T-cell (primary cell): ENCODE results near the gene EEF1A1. TPM values are rescaled to one million over a fixed set of nuclear protein-coding genes. Genes with fewer than 3 reads are reported as not detected.
A peak's percentile ranks its signal among the peaks of the same experiment; 100 is the strongest.
"Not testable (repeated sequence)": the region's sequence is repeated elsewhere in the genome, so short reads cannot be mapped to it uniquely, and the experiment has no call there.

Experiments
- ATAC-seq, 4 experiments: fragments of 200-7000 bp in 3 of 4; fragments of 150-1000 bp in 1 of 4; cut with Tn5 transposase; replicated peaks in 1 of 4; 1 replicate in 3 of 4; 2 replicates in 1 of 4; pipeline ENCODE4 v1.10.0; 2021; ENCODE audit warnings: moderate library complexity in 3 of 4, mild to moderate bottlenecking in 2 of 4, moderate number of reproducible peaks in 1 of 4
- CTCF ChIA-PET, 2 donors: fragments of 300-600 bp; sonication (Branson Sonifier 250); formaldehyde crosslinking; loops; one replicate each; lab custom pipeline; 2022; ENCODE audit warnings: antibody characterized with exemption in 2 of 2; lab: Charles Lee
- POLR2A ChIA-PET, 2 donors: fragments of 300-600 bp; sonication (Branson Sonifier 250); formaldehyde crosslinking; loops; one replicate each; lab custom pipeline; 2022; ENCODE audit warnings: antibody characterized with exemption in 2 of 2; lab: Charles Lee
- DNase-seq, 35 experiments: peaks; one replicate each; pipeline versions ENCODE4 v3.0.0 to v3.0.0-alpha.2; 2013 to 2023
- H3K27ac ChIP-seq: one replicate; pipeline ENCODE4 v1.5.1; 2013; ENCODE audit warnings: low read length
- H3K27me3 ChIP-seq, 2 experiments: replicated peaks in 1 of 2; 1 replicate in 1 of 2; 2 replicates in 1 of 2; pipeline versions ENCODE4 v1.6.1 to v1.7.0; 2013; ENCODE audit warnings: low read length in 1 of 2, mixed read lengths in 1 of 2; ENCODE audit not compliant: control insufficient read depth in 2 of 2, insufficient read depth in 2 of 2; ENCODE audit errors: extremely low read depth in 1 of 2
- H3K36me3 ChIP-seq, 2 donors: 1 replicate in 1 of 2; 2 replicates in 1 of 2; pipeline versions ENCODE4 v1.6.1 to v1.7.0; 2013; ENCODE audit warnings: low read length in 1 of 2; ENCODE audit not compliant: control insufficient read depth in 2 of 2, insufficient read depth in 1 of 2; ENCODE audit errors: extremely low read depth in 1 of 2
- H3K4me1 ChIP-seq, 2 experiments: 1 replicate in 1 of 2; 2 replicates in 1 of 2; pipeline versions ENCODE4 v1.6.1 to v1.7.0; 2013; ENCODE audit warnings: low read length in 2 of 2, mixed read lengths in 1 of 2; ENCODE audit not compliant: insufficient read depth in 2 of 2, control insufficient read depth in 1 of 2; ENCODE audit errors: extremely low read depth in 1 of 2
- H3K4me3 ChIP-seq, 2 donors: 1 replicate in 1 of 2; 2 replicates in 1 of 2; pipeline versions ENCODE4 v1.5.1 to v1.7.0; 2013; ENCODE audit warnings: mild to moderate bottlenecking in 2 of 2, low read length in 1 of 2, moderate library complexity in 1 of 2; ENCODE audit not compliant: control insufficient read depth in 1 of 2; ENCODE audit errors: extremely low read depth in 1 of 2
- H3K9me3 ChIP-seq: 2 replicates; pipeline ENCODE4 v1.7.0; 2013
- H3K27ac Mint-ChIP-seq, 2 donors: one replicate each; pipeline ENCODE4 v1.8.0; 2020 to 2021; ENCODE audit warnings: mild to moderate bottlenecking in 2 of 2, mixed read lengths in 2 of 2
- H3K27me3 Mint-ChIP-seq, 2 donors: one replicate each; pipeline ENCODE4 v1.8.0; 2021 to 2022; ENCODE audit warnings: mixed read lengths in 2 of 2
- H3K36me3 Mint-ChIP-seq: one replicate; pipeline ENCODE4 v1.8.0; 2021; ENCODE audit warnings: mixed read lengths
- H3K4me1 Mint-ChIP-seq, 3 donors: one replicate each; pipeline ENCODE4 v1.8.0; 2020 to 2022; ENCODE audit warnings: mixed read lengths in 3 of 3, mild to moderate bottlenecking in 1 of 3
- H3K4me3 Mint-ChIP-seq, 3 donors: one replicate each; pipeline ENCODE4 v1.8.0; 2020 to 2022; ENCODE audit warnings: mild to moderate bottlenecking in 3 of 3, mixed read lengths in 3 of 3, moderate library complexity in 3 of 3
- H3K9me3 Mint-ChIP-seq, 3 donors: one replicate each; pipeline ENCODE4 v1.8.0; 2020 to 2022; ENCODE audit warnings: mixed read lengths in 3 of 3
- WGBS: methylation state at CpG from one replicate; pipeline ENCODE4 v1.1.5; 2013; ENCODE audit warnings: missing lambda C conversion rate; ENCODE audit not compliant: insufficient coverage; 5-methylcytosine and 5-hydroxymethylcytosine counted together
- total RNA-seq, 35 experiments: library from RNA in 6 of 35; stranded (reverse) in 6 of 35; fragments of 120-200 nt in 1 of 35; gene quantifications; one replicate each; pipeline versions ENCODE4 v1.2.1 to v1.2.4 and lab custom pipeline; 2013 to 2026

EEF1A1 gene
- total RNA-seq (over 10,000 TPM; 14,142 to 15,123 (median 14,655) TPM), total RNA-seq (lab: John Stamatoyannopoulos, UW) (10,455 to 15,452 (median 12,786) reads per million in 29 experiments)
- total RNA-seq (2013) = 27,140 TPM

DNA sequence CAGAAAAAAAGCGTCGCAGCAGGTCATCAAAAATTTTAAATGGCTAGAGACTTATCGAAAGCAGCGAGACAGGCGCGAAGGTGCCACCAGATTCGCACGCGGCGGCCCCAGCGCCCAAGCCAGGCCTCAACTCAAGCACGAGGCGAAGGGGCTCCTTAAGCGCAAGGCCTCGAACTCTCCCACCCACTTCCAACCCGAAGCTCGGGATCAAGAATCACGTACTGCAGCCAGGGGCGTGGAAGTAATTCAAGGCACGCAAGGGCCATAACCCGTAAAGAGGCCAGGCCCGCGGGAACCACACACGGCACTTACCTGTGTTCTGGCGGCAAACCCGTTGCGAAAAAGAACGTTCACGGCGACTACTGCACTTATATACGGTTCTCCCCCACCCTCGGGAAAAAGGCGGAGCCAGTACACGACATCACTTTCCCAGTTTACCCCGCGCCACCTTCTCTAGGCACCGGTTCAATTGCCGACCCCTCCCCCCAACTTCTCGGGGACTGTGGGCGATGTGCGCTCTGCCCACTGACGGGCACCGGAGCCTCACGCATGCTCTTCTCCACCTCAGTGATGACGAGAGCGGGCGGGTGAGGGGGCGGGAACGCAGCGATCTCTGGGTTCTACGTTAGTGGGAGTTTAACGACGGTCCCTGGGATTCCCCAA, at the start of gene EEF1A1:
Gene EEF1A1 (minus strand): TSS at position 345 of the 663 bp plus-strand sequence. CDS start 1,006 bp downstream, outside the sequence.
- H3K36me3 Mint-ChIP-seq = peaks cover 43% of the 10 kb centered on the region
- no peaks in the 10 kb centered on the region for H3K27me3 Mint-ChIP-seq
- Histone ChIP-seq H3K4me1 (peaks cover 37 to 58% of the 10 kb centered on the region in 2 experiments), H3K9me3 (no peaks in the 10 kb centered on the region), H3K27me3 (no peaks in the 10 kb centered on the region), H3K36me3 (peaks cover 0 to 39% of the 10 kb centered on the region in 2 donors), H3K27ac (peak within 1 kb of the TSS; percentile 100), H3K4me3 (peak within 1 kb of the TSS; percentile 99 to 100)
- no peaks in the 10 kb centered on the region for H3K9me3 Mint-ChIP-seq
- peak within 1 kb of the TSS; percentile 95 to 97 (median 96) for H3K4me3 Mint-ChIP-seq
- H3K27ac Mint-ChIP-seq = peak within 1 kb of the TSS; percentile 96 to 98
- 0% methylated on average over 41 of the region's 53 CpGs for WGBS
- ATAC-seq (peak; percentile 76 to 83 (median 80)), DNase-seq (peak; percentile 98 to 100 (median 100))
- peaks cover 64 to 70% (median 64%) of the 10 kb centered on the region in 3 donors for H3K4me1 Mint-ChIP-seq
- ChIA-PET POLR2A (interaction anchor here (0.5 to 2.2 kb wide), 26 partner anchors 8 to 1762 kb away, joined by 3 to 30 read pairs (median 4); partner anchors contain the start of gene MTO1 (in 2 of the 2)), CTCF (interaction anchor here (0.6 to 3.6 kb wide), 9 partner anchors 10 to 134 kb away, joined by 3 to 27 read pairs (median 3); partner anchors contain the start of gene MTO1 (in 1 of the 2))

DNA sequence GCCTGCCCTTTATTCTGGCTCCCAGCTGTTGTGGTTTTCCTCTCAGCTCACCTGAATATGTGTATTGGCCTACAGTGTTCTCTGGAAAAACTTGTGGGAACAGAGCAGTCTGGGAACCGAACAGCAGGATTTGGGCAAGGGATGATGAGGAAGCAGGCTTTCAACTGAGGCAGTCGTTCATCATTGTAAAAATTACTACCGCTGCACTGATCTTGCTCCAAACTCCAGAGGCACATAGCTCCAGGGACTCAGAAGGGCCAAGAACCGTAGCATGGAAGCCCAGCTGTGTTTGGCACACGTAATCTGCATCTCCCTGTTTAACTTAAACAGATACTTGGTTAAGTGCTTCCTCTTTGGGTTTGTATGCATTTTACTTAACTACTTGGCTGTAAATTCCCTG, 48.3 kb upstream of the EEF1A1 start:
- no peaks in the 10 kb centered on the region for H3K4me1 ChIP-seq
- DNase-seq (no peak), ATAC-seq (no peak)
- no peaks in the 10 kb centered on the region for H3K27me3 ChIP-seq
- ChIA-PET POLR2A (interaction anchor here in 1 of 2 donors (0.6 kb wide), 1 partner anchor 52 kb away, joined by 3 read pairs; no protein-coding TSS in a partner anchor), CTCF (interaction anchor here in 1 of 2 donors (1.1 kb wide), 1 partner anchor 37 kb away, joined by 3 read pairs; no protein-coding TSS in a partner anchor)
- H3K27me3 Mint-ChIP-seq = no peaks in the 10 kb centered on the region
- no peaks in the 10 kb centered on the region for H3K36me3 ChIP-seq
- H3K9me3 Mint-ChIP-seq = no peaks in the 10 kb centered on the region
- WGBS = 93% methylated on average over 4 of the region's 5 CpGs
- H3K27ac ChIP-seq = no peak overlapping the region
- H3K9me3 ChIP-seq = no peaks in the 10 kb centered on the region
- H3K4me3 Mint-ChIP-seq = no peak overlapping the region
- H3K4me1 Mint-ChIP-seq = peaks cover 0 to 7% (median 0%) of the 10 kb centered on the region in 3 donors
- H3K36me3 Mint-ChIP-seq = no peaks in the 10 kb centered on the region
- no peak overlapping the region for H3K4me3 ChIP-seq
- H3K27ac Mint-ChIP-seq = no peak overlapping the region

DNA sequence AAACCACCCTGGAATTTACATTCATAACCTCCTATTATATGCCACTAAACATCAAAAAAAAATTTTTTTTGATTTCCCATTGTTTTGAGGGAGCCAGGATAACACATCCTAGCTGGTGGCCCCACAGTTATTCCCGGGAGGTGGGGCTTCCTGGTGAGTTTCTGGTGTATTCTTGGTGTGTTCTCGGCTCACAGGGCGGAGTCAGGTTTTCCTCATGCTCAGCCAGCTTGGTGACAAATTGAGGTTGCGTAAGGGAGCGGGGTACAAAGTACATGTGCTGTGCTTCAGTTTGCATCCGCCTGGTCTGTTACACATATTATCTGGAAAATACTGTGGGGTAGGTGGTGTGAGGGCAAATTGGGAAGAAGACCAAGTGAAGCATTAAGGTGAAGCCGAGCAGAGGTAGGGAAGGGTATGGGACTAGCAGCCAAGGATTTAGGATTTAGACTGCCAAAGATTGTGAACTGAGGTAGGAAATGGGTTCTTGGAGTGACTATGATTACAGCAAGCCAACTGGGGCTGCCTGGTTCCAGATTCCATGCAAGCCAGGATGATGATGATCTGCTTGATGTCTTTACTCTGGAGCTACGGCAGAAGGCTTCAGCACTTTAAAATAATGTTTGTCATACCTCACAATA, 46.2 kb upstream of the EEF1A1 start:
- peaks cover 0 to 7% (median 0%) of the 10 kb centered on the region in 3 donors for H3K4me1 Mint-ChIP-seq
- H3K27ac Mint-ChIP-seq = no peak overlapping the region

DNA sequence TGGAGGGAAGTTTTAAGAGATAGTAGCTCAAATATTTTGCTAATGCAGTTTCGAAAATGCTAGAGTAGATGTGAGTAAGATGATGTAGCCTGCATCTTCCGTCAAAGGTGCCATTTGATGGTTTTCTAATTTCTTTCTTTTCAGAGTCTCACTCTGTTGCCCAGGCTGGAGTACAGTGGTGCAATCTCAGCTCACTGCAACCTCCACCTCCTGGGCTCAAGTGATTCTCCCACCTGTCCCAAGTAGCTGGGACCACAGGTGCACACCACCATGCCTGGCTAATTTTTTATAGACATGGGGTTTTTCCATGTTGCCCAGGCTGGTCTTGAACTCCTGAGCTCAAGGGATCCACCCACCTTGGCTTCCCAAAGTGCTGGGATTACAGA, 45.6 kb upstream of the EEF1A1 start:
- H3K4me1 Mint-ChIP-seq, H3K36me3 Mint-ChIP-seq, CTCF ChIA-PET, H3K27me3 Mint-ChIP-seq, ATAC-seq, H3K27ac ChIP-seq, H3K4me1 ChIP-seq, POLR2A ChIA-PET, H3K36me3 ChIP-seq, H3K4me3 ChIP-seq, H3K4me3 Mint-ChIP-seq, H3K9me3 Mint-ChIP-seq, H3K9me3 ChIP-seq, H3K27me3 ChIP-seq, DNase-seq, H3K27ac Mint-ChIP-seq: not testable (repeated sequence)
- WGBS = no CpG with 5 or more reads among the region's 2 CpGs

More for the DNA sequence above, 46.2 kb upstream of the EEF1A1 start:
- Histone ChIP-seq H3K4me3 (no peak overlapping the region), H3K27me3 (no peaks in the 10 kb centered on the region), H3K36me3 (no peaks in the 10 kb centered on the region), H3K27ac (no peak overlapping the region), H3K9me3 (no peaks in the 10 kb centered on the region), H3K4me1 (no peaks in the 10 kb centered on the region)
- Mint-ChIP-seq H3K36me3 (no peaks in the 10 kb centered on the region), H3K27me3 (no peaks in the 10 kb centered on the region), H3K4me3 (no peak overlapping the region), H3K9me3 (no peaks in the 10 kb centered on the region)
- ChIA-PET POLR2A (no interaction called here), CTCF (no interaction called here)
- WGBS = 86% methylated on average over 7 of the region's 8 CpGs
- DNase-seq = no peak
- ATAC-seq = no peak

DNA sequence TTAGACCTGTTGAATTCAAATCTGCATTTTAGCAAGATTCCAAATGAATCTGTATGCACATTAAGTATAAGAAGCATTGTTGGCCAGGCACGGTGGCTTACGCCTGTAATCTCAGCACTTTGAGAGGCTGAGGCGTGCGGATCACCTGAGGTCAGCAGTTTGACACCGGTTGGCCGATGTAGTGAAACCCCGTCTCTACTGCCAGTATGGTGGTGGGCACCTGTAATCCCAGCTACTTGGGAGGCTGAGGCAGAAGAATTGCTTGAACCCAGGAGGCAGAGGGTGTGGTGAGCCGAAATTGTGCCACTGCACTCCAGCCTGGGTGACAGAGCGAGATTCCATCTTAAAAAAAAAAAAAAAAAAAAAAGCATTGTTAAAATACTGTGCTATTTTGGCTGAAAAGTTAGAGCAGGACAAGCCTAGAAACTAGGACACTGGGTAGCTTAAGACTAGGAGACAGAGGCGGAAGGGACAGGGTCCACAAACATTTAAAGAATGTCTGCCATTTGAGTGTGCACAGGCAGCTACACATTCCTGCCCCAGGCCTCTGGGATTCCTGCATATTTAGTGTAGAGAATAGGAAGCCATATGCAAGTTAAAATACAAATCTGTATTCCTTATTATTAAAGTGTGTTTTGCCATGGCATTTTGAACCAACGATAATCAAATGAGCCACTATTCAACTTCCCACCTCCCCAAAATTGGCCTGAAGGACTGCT, 45.1 kb upstream of the EEF1A1 start:
- H3K4me1 Mint-ChIP-seq = no peaks in the 10 kb centered on the region
- H3K27me3 Mint-ChIP-seq = no peaks in the 10 kb centered on the region
- no peaks in the 10 kb centered on the region for H3K9me3 ChIP-seq
- H3K27ac ChIP-seq = no peak overlapping the region
- POLR2A ChIA-PET = no interaction called here
- H3K4me1 ChIP-seq = no peaks in the 10 kb centered on the region
- ATAC-seq (no peak), DNase-seq (no peak)
- H3K4me3 ChIP-seq = no peak overlapping the region
- 97% methylated on average over 9 of the region's 11 CpGs for WGBS
- no peaks in the 10 kb centered on the region for H3K36me3 ChIP-seq
- no peak overlapping the region for H3K27ac Mint-ChIP-seq
- H3K36me3 Mint-ChIP-seq = no peaks in the 10 kb centered on the region
- CTCF ChIA-PET = no interaction called here
- no peaks in the 10 kb centered on the region for H3K9me3 Mint-ChIP-seq
- no peak overlapping the region for H3K4me3 Mint-ChIP-seq
- no peaks in the 10 kb centered on the region for H3K27me3 ChIP-seq
